GM12878 (cell line): ENCODE data around the gene ADCY10. TPM values are rescaled to one million over a fixed set of nuclear protein-coding genes. Genes with fewer than 3 reads are reported as not detected.

Experiments
- ATAC-seq: fragments of 200-7000 bp; cut with Tn5 transposase; 3 replicates; pipeline ENCODE4 v1.9.1; 2020; ENCODE audit warnings: mild to moderate bottlenecking, moderate library complexity
- BruUV-seq: library from RNA; stranded (reverse); fragments of 400-500 nt; replicated peaks from 2 replicates; lab custom pipeline; 2021; lab: Mats Ljungman, UMichigan
- CTCF ChIA-PET: fragments of 300-600 bp; sonication (Branson Sonifier 250); formaldehyde crosslinking; extraction: SDS; loops from one replicate; lab custom pipeline; 2021; ENCODE audit warnings: inconsistent platforms; lab: Yijun Ruan, JAX
- POLR2A ChIA-PET: fragments of 350-600 bp; formaldehyde crosslinking; extraction: SDS; loops from one replicate; lab custom pipeline; 2021; ENCODE audit warnings: inconsistent platforms; lab: Charles Lee
- RAD21 ChIA-PET: fragments of 300-600 bp; sonication (Branson Sonifier 250); formaldehyde crosslinking; loops from one replicate; lab custom pipeline; 2023; ENCODE audit warnings: antibody characterized with exemption; ENCODE audit not compliant: unreplicated experiment; lab: Charles Lee
- SMC1A ChIA-PET: fragments of 300-600 bp; sonication (Branson Sonifier 250); formaldehyde crosslinking; loops from one replicate; lab custom pipeline; 2023; ENCODE audit not compliant: unreplicated experiment, uncharacterized antibody; lab: Charles Lee
- DNase-seq: peaks from one replicate; pipeline ENCODE4 v3.0.0-alpha.2; 2011; ENCODE audit warnings: low read depth, low spot score
- FAIRE-seq: peaks from 3 replicates; lab custom pipeline; 2011; peaks lifted over from hg19 to GRCh38; lab: Jason Lieb, UNC
- H2AFZ ChIP-seq: 2 replicates; pipeline ENCODE4 v1.6.0; 2011; ENCODE audit warnings: low read depth, low read length, control low read depth; ENCODE audit not compliant: control insufficient read depth
- H3K27ac ChIP-seq: 2 replicates; pipeline ENCODE4 v1.5.1; 2011; ENCODE audit warnings: control low read depth; ENCODE audit not compliant: control insufficient read depth, insufficient read depth
- H3K27me3 ChIP-seq, 2 experiments: replicated peaks in 1 of 2; 2 replicates each; pipeline versions ENCODE4 v1.6.0 to v1.6.1; 2011; ENCODE audit warnings: low read length in 1 of 2; ENCODE audit not compliant: control insufficient read depth in 2 of 2, insufficient read depth in 2 of 2
- H3K36me3 ChIP-seq, 2 experiments: 2 replicates each; pipeline ENCODE4 v1.5.1; 2011; ENCODE audit warnings: low read length in 1 of 2; ENCODE audit not compliant: control insufficient read depth in 2 of 2, insufficient read depth in 2 of 2
- H3K4me1 ChIP-seq: 2 replicates; pipeline ENCODE4 v1.6.1; 2011; ENCODE audit warnings: mild to moderate bottlenecking, low read length, moderate library complexity, mixed read lengths; ENCODE audit not compliant: control insufficient read depth, insufficient read depth
- H3K4me2 ChIP-seq: 2 replicates; pipeline ENCODE4 v1.6.0; 2011; ENCODE audit warnings: control low read depth; ENCODE audit not compliant: control insufficient read depth, insufficient read depth
- H3K4me3 ChIP-seq: fragments of 200-600 bp; sonication (generic); 2 replicates; pipeline ENCODE4 v1.5.1; 2016
- H3K79me2 ChIP-seq: 2 replicates; pipeline ENCODE4 v1.6.0; 2011; ENCODE audit warnings: low read length; ENCODE audit not compliant: control insufficient read depth, insufficient read depth
- H3K9ac ChIP-seq: 2 replicates; pipeline ENCODE4 v1.8.0; 2011; ENCODE audit warnings: low read length, control low read depth, mixed read lengths; ENCODE audit not compliant: control insufficient read depth, insufficient read depth
- H3K9me3 ChIP-seq: replicated peaks from 3 replicates; pipeline ENCODE4 v1.5.1; 2011; ENCODE audit warnings: mild to moderate bottlenecking, low read length; ENCODE audit not compliant: control insufficient read depth, insufficient read depth
- H4K20me1 ChIP-seq: 2 replicates; pipeline ENCODE4 v1.6.0; 2011; ENCODE audit not compliant: control insufficient read depth, insufficient read depth
- ATF7 ChIP-seq: fragments of 450-650 bp; IDR thresholded peaks from 2 replicates; pipeline ENCODE4 v1.6.1; 2016; ENCODE audit warnings: low read depth, mild to moderate bottlenecking
- CREB1 ChIP-seq: IDR thresholded peaks from 2 replicates; pipeline ENCODE4 v1.6.1; 2012; ENCODE audit warnings: low read depth, mild to moderate bottlenecking, inconsistent platforms
- JUND ChIP-seq: IDR thresholded peaks from 2 replicates; pipeline ENCODE4 v1.6.1; 2012; ENCODE audit warnings: low read depth, mild to moderate bottlenecking, low read length, improper control_type of control experiment, moderate library complexity
- MEF2A ChIP-seq: IDR thresholded peaks from 2 replicates; pipeline ENCODE4 v1.6.1; 2011; ENCODE audit warnings: low read depth, mild to moderate bottlenecking, low read length, moderate library complexity; ENCODE audit not compliant: insufficient read depth
- MLLT1 ChIP-seq: fragments of 450-650 bp; IDR thresholded peaks from 2 replicates; pipeline ENCODE4 v1.6.1; 2016; ENCODE audit warnings: mild to moderate bottlenecking
- RB1 ChIP-seq: fragments of 450-650 bp; formaldehyde crosslinking; IDR thresholded peaks from 2 replicates; pipeline ENCODE4 v1.6.1; 2017; ENCODE audit warnings: mild to moderate bottlenecking, borderline replicate concordance
- SREBF1 ChIP-seq: IDR thresholded peaks from 2 replicates; pipeline ENCODE4 v1.6.1; 2012; ENCODE audit warnings: mild to moderate bottlenecking, low read length
- in situ Hi-C: fragments of 300-500 bp; cut with MboI; formaldehyde crosslinking; loops from 9 replicates; pipeline ENCODE4 v1.14.3; 2018; ENCODE audit warnings: mixed read lengths
- intact Hi-C: fragments of 100-400 bp; cut with micrococcal nuclease; formaldehyde crosslinking; loops from one replicate; pipeline ENCODE4 v1.14.2; 2022; ENCODE audit not compliant: unreplicated experiment
- polyA plus RNA-seq, 11 experiments: library from polyadenylated mRNA; depleted of rRNA in 4 of 11; unstranded in 6 of 11; stranded (reverse) in 5 of 11; fragments of >200 nt; fragmentation: Nextera tagmentation in 4 of 11; fragmentation: Illumina TruSeq in 1 of 11; extraction: Ambion mirVana in 4 of 11; extraction: Trizol in 1 of 11; gene quantifications; 1 replicate in 1 of 11; 2 replicates in 10 of 11; pipeline versions ENCODE4 v1.2.1 to v1.2.3, GENCODE V29; 2011 to 2016; ENCODE audit warnings: inconsistent platforms in 2 of 11, missing spikeins in 2 of 11, low read depth in 1 of 11
- total RNA-seq, 4 experiments: library from RNA; depleted of rRNA in 3 of 4; stranded (reverse); fragments of >200 nt in 3 of 4; fragmentation: Illumina TruSeq in 1 of 4; extraction: Trizol in 1 of 4; gene quantifications; 2 replicates each; pipeline versions ENCODE4 v1.2.1 to v1.2.3, GENCODE V29; 2013 to 2021

Gene ADCY10
- total and polyA plus RNA-seq, 10 of the 15 experiments (the other 5 are each of a cell fraction or from before 2014, with no cell fraction given) = 0.13 to 0.22 TPM; not detected in 8

GRCh38 chr1:167922611-167923074 lies 8.7 kb upstream of the ADCY10 start (continued):
- TF ChIP-seq CREB1 (no peak), MLLT1 (no peak), SREBF1 (no peak), RB1 (no peak)
- TF ChIP-seq, all 136 proteins: peak for 0

GRCh38 chr1:167922023-167922422 lies 8.1 kb upstream of the ADCY10 start:
- FAIRE-seq (peak; percentile 82), ATAC-seq (peak; percentile 76)
- no peak overlapping the region for H2AFZ ChIP-seq
- H3K4me3 ChIP-seq = no peak overlapping the region
- no peaks in the 10 kb centered on the region for H4K20me1 ChIP-seq
- POLR2A ChIA-PET = interaction anchor here (1.0 kb wide), 1 partner anchor 14 kb away, joined by 5 read pairs; no protein-coding TSS in a partner anchor
- in situ Hi-C loops = no loop called here
- no TSS peak for BruUV-seq
- TF ChIP-seq JUND (no peak), ATF7 (0 out of 2 replicates have a peak, but pooled peaks have one; percentile 31), MEF2A (peak; percentile 55; the same call in 1 of the 2 replicates)
- TF ChIP-seq, all 136 proteins: peak for 2
- no peak for DNase-seq
- ChIA-PET SMC1A (interaction anchor here (1.0 to 2.2 kb wide), 5 partner anchors 12 to 160 kb away, joined by 3 to 10 read pairs (median 7); partner anchors contain the start of gene DCAF6), CTCF (interaction anchor here (0.8 to 1.2 kb wide), 2 partner anchors 12 to 13 kb away, joined by 3 read pairs; no protein-coding TSS in a partner anchor), RAD21 (interaction anchor here (1.1 to 1.2 kb wide), 2 partner anchors 10 to 160 kb away, joined by 3 to 4 read pairs; no protein-coding TSS in a partner anchor)
- H3K27me3 ChIP-seq = no peaks in the 10 kb centered on the region
- peaks cover 5% of the 10 kb centered on the region; the same call in 1 of the 2 replicates for H3K4me1 ChIP-seq
- peaks cover 6% of the 10 kb centered on the region for H3K79me2 ChIP-seq
- H3K9ac ChIP-seq = no peak overlapping the region
- H3K27ac ChIP-seq = no peak overlapping the region
- H3K36me3 ChIP-seq = peaks cover under 1 to 2% of the 10 kb centered on the region in 2 experiments; a peak in 2 of 4 replicates
- H3K4me2 ChIP-seq = no peak overlapping the region
- H3K9me3 ChIP-seq = no peaks in the 10 kb centered on the region
- intact Hi-C loops = no loop called here
